Measurements from ENCODE around the gene FUOM.

Gene FUOM

GRCh38 chr10:133401981-133402725 is 44.3 kb upstream of the FUOM start:
- TF ChIP-seq SUZ12 (IDR thresholded peaks at IDR 0.05): no peak
- TF ChIP-seq TARDBP (IDR thresholded peaks at IDR 0.05): no peak
- no peak for TF ChIP-seq NFRKB (IDR thresholded peaks at IDR 0.05)
- POLR2A ChIA-PET: no interaction called here
- no peak for DNase-seq (ENCODE audit: extremely low spot score)
- CTCF ChIA-PET: no interaction called here

- CTCF ChIA-PET: no interaction called here
- no peak for DNase-seq (ENCODE audit: extremely low spot score)
- POLR2A ChIA-PET: no interaction called here
- TF ChIP-seq CTBP1 (IDR thresholded peaks at IDR 0.05; ENCODE audit: borderline replicate concordance) (no peak), ARNT (IDR thresholded peaks at IDR 0.05) (no peak), SUZ12 (IDR thresholded peaks at IDR 0.05) (no peak), FOXK2 (IDR thresholded peaks at IDR 0.05) (no peak), L3MBTL2 (conservative IDR thresholded peaks at IDR 0.05) (no peak), ZNF384 (IDR thresholded peaks at IDR 0.05) (no peak), NFRKB (IDR thresholded peaks at IDR 0.05) (no peak), FOXA1 (IDR thresholded peaks at IDR 0.05) (no peak), LEF1 (IDR thresholded peaks at IDR 0.05; ENCODE audit: borderline replicate concordance) (no peak), TARDBP (IDR thresholded peaks at IDR 0.05) (no peak), BHLHE40 (IDR thresholded peaks at IDR 0.05; ENCODE audit: borderline replicate concordance) (no peak), HDGF (IDR thresholded peaks at IDR 0.05; ENCODE audit: borderline replicate concordance) (no peak), FOXM1 (IDR thresholded peaks at IDR 0.05; ENCODE audit: borderline replicate concordance) (no peak), SP1 (IDR thresholded peaks at IDR 0.05) (no peak), PKNOX1 (IDR thresholded peaks at IDR 0.05) (no peak), ELF4 (IDR thresholded peaks at IDR 0.05) (no peak)
Measured at GRCh38 chr10:133401500-133401899, 43.7 kb upstream of the FUOM start.

- ChIA-PET POLR2A (no interaction called here), CTCF (no interaction called here)
- TF ChIP-seq ARNT (IDR thresholded peaks at IDR 0.05) (no peak), ZNF384 (IDR thresholded peaks at IDR 0.05) (no peak)
Measured at GRCh38 chr10:133400624-133401424, 43.0 kb upstream of the FUOM start.

GRCh38 chr10:133399123-133399601 is 41.3 kb upstream of the FUOM start:
- DNase-seq (ENCODE audit: extremely low spot score): no peak
- ChIA-PET CTCF (no interaction called here), POLR2A (no interaction called here)
- TF ChIP-seq NFRKB (IDR thresholded peaks at IDR 0.05) (no peak), BHLHE40 (IDR thresholded peaks at IDR 0.05; ENCODE audit: borderline replicate concordance) (no peak)

More at GRCh38 chr10:133400624-133401424, 43.0 kb upstream of the FUOM start:
- no peak for DNase-seq (ENCODE audit: extremely low spot score)

- POLR2A ChIA-PET: no interaction called here
- no peak for DNase-seq (ENCODE audit: extremely low spot score)
- CTCF ChIA-PET: no interaction called here
- TF ChIP-seq HDGF (IDR thresholded peaks at IDR 0.05; ENCODE audit: borderline replicate concordance) (no peak), FOXA1 (IDR thresholded peaks at IDR 0.05) (no peak), BHLHE40 (IDR thresholded peaks at IDR 0.05; ENCODE audit: borderline replicate concordance) (no peak), NFRKB (IDR thresholded peaks at IDR 0.05) (no peak), LEF1 (IDR thresholded peaks at IDR 0.05; ENCODE audit: borderline replicate concordance) (no peak), ZNF384 (IDR thresholded peaks at IDR 0.05) (no peak), PKNOX1 (IDR thresholded peaks at IDR 0.05) (no peak), ARNT (IDR thresholded peaks at IDR 0.05) (no peak), L3MBTL2 (conservative IDR thresholded peaks at IDR 0.05) (no peak), CTBP1 (IDR thresholded peaks at IDR 0.05; ENCODE audit: borderline replicate concordance) (no peak), SP1 (IDR thresholded peaks at IDR 0.05) (no peak), TARDBP (IDR thresholded peaks at IDR 0.05) (no peak), FOXK2 (IDR thresholded peaks at IDR 0.05) (no peak)
Measured at GRCh38 chr10:133397938-133398337, 40.1 kb upstream of the FUOM start.

GRCh38 chr10:133396035-133396624 is 38.3 kb upstream of the FUOM start:
- CTCF ChIA-PET: no interaction called here
- no peak for TF ChIP-seq FOXK2 (IDR thresholded peaks at IDR 0.05)
- TF ChIP-seq LEF1 (IDR thresholded peaks at IDR 0.05; ENCODE audit: borderline replicate concordance): no peak
- no peak for TF ChIP-seq PKNOX1 (IDR thresholded peaks at IDR 0.05)
- no peak for TF ChIP-seq ELF4 (IDR thresholded peaks at IDR 0.05)
- no peak for TF ChIP-seq TARDBP (IDR thresholded peaks at IDR 0.05)
- TF ChIP-seq HDGF (IDR thresholded peaks at IDR 0.05; ENCODE audit: borderline replicate concordance): no peak
- no peak for TF ChIP-seq L3MBTL2 (conservative IDR thresholded peaks at IDR 0.05)
- no peak for TF ChIP-seq CTBP1 (IDR thresholded peaks at IDR 0.05; ENCODE audit: borderline replicate concordance)
- TF ChIP-seq SUZ12 (IDR thresholded peaks at IDR 0.05): no peak
- TF ChIP-seq FOXM1 (IDR thresholded peaks at IDR 0.05; ENCODE audit: borderline replicate concordance): no peak
- TF ChIP-seq BHLHE40 (IDR thresholded peaks at IDR 0.05; ENCODE audit: borderline replicate concordance): no peak
- no peak for TF ChIP-seq ZNF384 (IDR thresholded peaks at IDR 0.05)
- POLR2A ChIA-PET: no interaction called here
- DNase-seq (ENCODE audit: extremely low spot score): no peak
